Thyroid gland (tissue), 4 donors: ENCODE results near the gene PLEKHO2.

Experiments used
- CTCF ChIP-seq, 6 experiments: fragments of 200-600 bp in 3 of 6; fragments of 450-650 bp in 3 of 6; sonication (generic) in 3 of 6; IDR thresholded peaks; one replicate each; pipeline ENCODE4 v1.5.1; 2016 to 2019; ENCODE audit warnings: antibody characterized with exemption in 6 of 6, mild to moderate bottlenecking in 2 of 6, inconsistent platforms in 1 of 6, moderate library complexity in 1 of 6
- POLR2A ChIP-seq, 2 donors: fragments of 450-650 bp; IDR thresholded peaks; one replicate each; pipeline ENCODE4 v1.6.1; 2017; ENCODE audit warnings: antibody characterized with exemption in 2 of 2, mild to moderate bottlenecking in 2 of 2, moderate library complexity in 1 of 2

GRCh38 chr15:64894395-64895056, 52.8 kb downstream of the PLEKHO2 start:
- no peak for TF ChIP-seq CTCF (IDR thresholded peaks at IDR 0.05)
- TF ChIP-seq POLR2A (IDR thresholded peaks at IDR 0.05): no peak
